22Rv1 (cell line): ENCODE measurements around the gene PROB1.
"Not testable (repeated sequence)": the region's sequence is repeated elsewhere in the genome, so short reads cannot be mapped to it uniquely, and the experiment has no call there.

Experiments used
- CTCF ChIP-seq: fragments of 450-650 bp; IDR thresholded peaks from 2 replicates; pipeline ENCODE4 v1.5.1; 2017; ENCODE audit warnings: mild to moderate bottlenecking
- ZFX ChIP-seq: fragments of 450-650 bp; IDR thresholded peaks from 2 replicates; pipeline ENCODE4 v1.6.1; 2017; ENCODE audit warnings: antibody characterized with exemption, borderline replicate concordance

GRCh38 chr5:139386956-139387355 lies 7.9 kb downstream of the PROB1 start:
- TF ChIP-seq ZFX, CTCF: not testable (repeated sequence)
